WTC11 (cell line): ENCODE results near the gene PARD3B. TPM values are rescaled to one million over a fixed set of nuclear protein-coding genes. Genes with fewer than 3 reads are reported as not detected.

Experiments used
- ATAC-seq: fragments of 200-7000 bp; cut with Tn5 transposase; 2 replicates; pipeline ENCODE4 v1.10.0; 2021; ENCODE audit warnings: mild to moderate bottlenecking, moderate library complexity
- CTCF ChIA-PET: fragments of 300-600 bp; sonication (Branson Sonifier 250); formaldehyde crosslinking; loops from one replicate; lab custom pipeline; 2021; ENCODE audit warnings: antibody characterized with exemption; lab: Charles Lee
- POLR2A ChIA-PET: fragments of 350-600 bp; sonication (Branson Sonifier 250); formaldehyde crosslinking; loops from one replicate; lab custom pipeline; 2021; ENCODE audit warnings: antibody characterized with exemption; lab: Charles Lee
- DNase-seq: peaks from one replicate; pipeline ENCODE4 v3.0.0; 2021; ENCODE audit warnings: low spot score
- H3K27ac Mint-ChIP-seq: 2 replicates; pipeline ENCODE4 v1.8.0; 2021; ENCODE audit warnings: mixed read lengths
- H3K27me3 Mint-ChIP-seq: 2 replicates; pipeline ENCODE4 v1.8.0; 2021; ENCODE audit warnings: low read depth, mild to moderate bottlenecking, moderate library complexity, mixed read lengths
- H3K36me3 Mint-ChIP-seq: 2 replicates; pipeline ENCODE4 v1.8.0; 2021; ENCODE audit warnings: mixed read lengths
- H3K4me1 Mint-ChIP-seq: 2 replicates; pipeline ENCODE4 v1.8.0; 2022; ENCODE audit warnings: mixed read lengths
- H3K4me3 Mint-ChIP-seq: 2 replicates; pipeline ENCODE4 v1.8.0; 2021; ENCODE audit warnings: mild to moderate bottlenecking, moderate library complexity, mixed read lengths
- H3K9me3 Mint-ChIP-seq: 2 replicates; pipeline ENCODE4 v1.8.0; 2021; ENCODE audit warnings: mixed read lengths
- CTCF ChIP-seq: fragments of 200-600 bp; IDR thresholded peaks from 2 replicates; pipeline ENCODE4 v1.8.0; 2022; ENCODE audit warnings: antibody characterized with exemption
- E2F1 ChIP-seq: sonication (generic); formaldehyde crosslinking; IDR thresholded peaks from 2 replicates; pipeline ENCODE4 v1.8.0; 2022; ENCODE audit warnings: mild to moderate bottlenecking, missing genetic modification reagents
- FOXJ3 ChIP-seq: sonication (generic); formaldehyde crosslinking; IDR thresholded peaks from 2 replicates; pipeline ENCODE4 v1.9.0; 2021; ENCODE audit warnings: missing genetic modification reagents, mild to moderate bottlenecking, borderline replicate concordance
- FOXK1 ChIP-seq: sonication (generic); formaldehyde crosslinking; IDR thresholded peaks from 2 replicates; pipeline ENCODE4 v1.8.0; 2022; ENCODE audit warnings: mild to moderate bottlenecking, moderate library complexity, missing genetic modification reagents
- GABPB1 ChIP-seq: sonication (generic); formaldehyde crosslinking; IDR thresholded peaks from 2 replicates; pipeline ENCODE4 v1.8.1; 2023; ENCODE audit warnings: mild to moderate bottlenecking, missing genetic modification reagents
- GTF2I ChIP-seq: fragments of 250-450 bp; sonication (Bioruptor Pico); conservative IDR thresholded peaks from 2 replicates; pipeline ENCODE4 v1.4.0; 2021; ENCODE audit warnings: mild to moderate bottlenecking
- NFATC4 ChIP-seq: fragments of 250-450 bp; sonication (Bioruptor Pico); IDR thresholded peaks from 2 replicates; pipeline ENCODE4 v1.9.0; 2021; ENCODE audit warnings: mild to moderate bottlenecking
- NR1H2 ChIP-seq: sonication (generic); formaldehyde crosslinking; IDR thresholded peaks from 2 replicates; pipeline ENCODE4 v1.9.0; 2021; ENCODE audit warnings: mild to moderate bottlenecking, moderate library complexity, missing genetic modification reagents
- NR3C1 ChIP-seq: sonication (generic); formaldehyde crosslinking; conservative IDR thresholded peaks from 2 replicates; pipeline ENCODE4 v1.8.1; 2023; ENCODE audit warnings: low read depth, mild to moderate bottlenecking, missing genetic modification reagents
- TCF7 ChIP-seq: sonication (generic); formaldehyde crosslinking; IDR thresholded peaks from 2 replicates; pipeline ENCODE4 v1.8.0; 2022; ENCODE audit warnings: mild to moderate bottlenecking, low read depth, missing genetic modification reagents, moderate library complexity
- ZNF219 ChIP-seq: sonication (generic); formaldehyde crosslinking; IDR thresholded peaks from 2 replicates; pipeline ENCODE4 v1.8.0; 2023; ENCODE audit warnings: missing genetic modification reagents, mild to moderate bottlenecking, borderline replicate concordance
- ZNF425 ChIP-seq: fragments of 250-450 bp; sonication (Bioruptor Pico); conservative IDR thresholded peaks from 2 replicates; pipeline ENCODE4 v1.9.0; 2021; ENCODE audit warnings: mild to moderate bottlenecking
- total RNA-seq: library from RNA; stranded (reverse); gene quantifications from 3 replicates; pipeline ENCODE4 v1.2.3, GENCODE V29; 2021
- TF ChIP-seq, protein P1 (sequence below): sonication (generic); formaldehyde crosslinking; IDR thresholded peaks from 2 replicates; pipeline ENCODE4 v1.8.0; 2023; ENCODE audit warnings: missing genetic modification reagents
- TF ChIP-seq, protein P2 (sequence below): sonication (generic); formaldehyde crosslinking; IDR thresholded peaks from 2 replicates; pipeline ENCODE4 v1.8.0; 2023; ENCODE audit warnings: missing genetic modification reagents, mild to moderate bottlenecking, borderline replicate concordance
- TF ChIP-seq, protein P3 (sequence below): fragments of 250-450 bp; sonication (Bioruptor Pico); IDR thresholded peaks from 2 replicates; pipeline ENCODE4 v2.1.2; 2022; ENCODE audit warnings: mild to moderate bottlenecking, moderate library complexity

The PARD3B gene
- total RNA-seq, 1 experiment from 2014 or later = 5.6 TPM

DNA sequence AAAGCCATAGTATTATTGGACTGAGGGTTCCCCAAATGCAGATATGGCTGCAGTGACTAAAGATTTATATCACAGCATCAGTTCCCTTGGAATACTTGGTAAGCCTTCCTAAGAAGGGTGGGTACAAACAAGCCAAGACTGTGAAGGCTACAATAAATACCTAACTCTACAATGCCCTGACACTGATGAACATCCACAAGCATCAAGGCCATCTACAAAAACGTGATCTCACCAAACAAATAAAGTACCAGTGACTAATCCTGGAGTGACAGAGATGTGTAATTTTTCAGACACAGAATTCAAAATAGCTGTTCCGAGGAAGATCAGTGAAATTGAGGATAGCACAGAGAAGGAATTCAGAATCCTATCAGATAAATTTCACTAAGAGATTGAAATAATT, 254.5 kb downstream of the PARD3B start:
- Mint-ChIP-seq H3K4me1 (no peaks in the 10 kb centered on the region), H3K9me3 (peaks cover 5% of the 10 kb centered on the region), H3K27ac (no peak overlapping the region), H3K27me3 (no peaks in the 10 kb centered on the region), H3K36me3 (no peaks in the 10 kb centered on the region)
- POLR2A ChIA-PET = no interaction called here
- CTCF ChIA-PET = no interaction called here
- DNase-seq (no peak), ATAC-seq (no peak)
- TF ChIP-seq GABPB1 (CRISPR knock-in tag) = no peak
- no peak for TF ChIP-seq NR3C1
- TF ChIP-seq, protein P1, sequence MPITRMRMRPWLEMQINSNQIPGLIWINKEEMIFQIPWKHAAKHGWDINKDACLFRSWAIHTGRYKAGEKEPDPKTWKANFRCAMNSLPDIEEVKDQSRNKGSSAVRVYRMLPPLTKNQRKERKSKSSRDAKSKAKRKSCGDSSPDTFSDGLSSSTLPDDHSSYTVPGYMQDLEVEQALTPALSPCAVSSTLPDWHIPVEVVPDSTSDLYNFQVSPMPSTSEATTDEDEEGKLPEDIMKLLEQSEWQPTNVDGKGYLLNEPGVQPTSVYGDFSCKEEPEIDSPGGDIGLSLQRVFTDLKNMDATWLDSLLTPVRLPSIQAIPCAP (CRISPR knock-in tag) = no peak
- TF ChIP-seq TCF7 = no peak
- no peak for TF ChIP-seq FOXJ3 (CRISPR knock-in tag)
- TF ChIP-seq NR1H2 = no peak
- TF ChIP-seq ZNF219 (CRISPR knock-in tag) = no peak
- TF ChIP-seq FOXK1 (CRISPR knock-in tag) = no peak
- no peak for TF ChIP-seq NFATC4
- TF ChIP-seq, all 79 proteins: peak for 0
- H3K4me3 Mint-ChIP-seq = no peak overlapping the region

DNA sequence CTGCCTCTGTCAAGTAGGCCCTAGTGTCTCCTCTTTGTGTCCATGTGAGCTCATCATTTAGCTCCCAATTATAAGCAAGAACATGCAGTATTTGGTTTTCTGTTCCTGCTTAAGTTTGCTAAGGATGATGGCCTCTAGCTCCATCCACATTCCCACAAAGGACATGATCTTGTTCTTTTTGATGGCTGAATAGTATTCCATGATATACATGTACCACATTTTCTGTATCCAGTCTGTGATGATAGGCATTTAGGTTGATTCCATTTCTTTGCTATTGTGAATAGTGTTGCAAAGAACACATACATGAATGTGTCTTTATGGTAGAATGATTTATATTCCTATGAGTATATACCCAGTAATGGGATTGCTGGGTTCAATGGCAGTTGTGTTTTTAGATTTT, 263.2 kb downstream of the PARD3B start:
- peaks cover 17% of the 10 kb centered on the region for H3K36me3 Mint-ChIP-seq
- no peak for ATAC-seq
- ChIA-PET POLR2A (no interaction called here), CTCF (no interaction called here)
- peaks cover 43% of the 10 kb centered on the region for H3K9me3 Mint-ChIP-seq
- no peak for TF ChIP-seq ZNF425 (CRISPR knock-in tag)
- TF ChIP-seq CTCF = no peak
- TF ChIP-seq, protein P2, sequence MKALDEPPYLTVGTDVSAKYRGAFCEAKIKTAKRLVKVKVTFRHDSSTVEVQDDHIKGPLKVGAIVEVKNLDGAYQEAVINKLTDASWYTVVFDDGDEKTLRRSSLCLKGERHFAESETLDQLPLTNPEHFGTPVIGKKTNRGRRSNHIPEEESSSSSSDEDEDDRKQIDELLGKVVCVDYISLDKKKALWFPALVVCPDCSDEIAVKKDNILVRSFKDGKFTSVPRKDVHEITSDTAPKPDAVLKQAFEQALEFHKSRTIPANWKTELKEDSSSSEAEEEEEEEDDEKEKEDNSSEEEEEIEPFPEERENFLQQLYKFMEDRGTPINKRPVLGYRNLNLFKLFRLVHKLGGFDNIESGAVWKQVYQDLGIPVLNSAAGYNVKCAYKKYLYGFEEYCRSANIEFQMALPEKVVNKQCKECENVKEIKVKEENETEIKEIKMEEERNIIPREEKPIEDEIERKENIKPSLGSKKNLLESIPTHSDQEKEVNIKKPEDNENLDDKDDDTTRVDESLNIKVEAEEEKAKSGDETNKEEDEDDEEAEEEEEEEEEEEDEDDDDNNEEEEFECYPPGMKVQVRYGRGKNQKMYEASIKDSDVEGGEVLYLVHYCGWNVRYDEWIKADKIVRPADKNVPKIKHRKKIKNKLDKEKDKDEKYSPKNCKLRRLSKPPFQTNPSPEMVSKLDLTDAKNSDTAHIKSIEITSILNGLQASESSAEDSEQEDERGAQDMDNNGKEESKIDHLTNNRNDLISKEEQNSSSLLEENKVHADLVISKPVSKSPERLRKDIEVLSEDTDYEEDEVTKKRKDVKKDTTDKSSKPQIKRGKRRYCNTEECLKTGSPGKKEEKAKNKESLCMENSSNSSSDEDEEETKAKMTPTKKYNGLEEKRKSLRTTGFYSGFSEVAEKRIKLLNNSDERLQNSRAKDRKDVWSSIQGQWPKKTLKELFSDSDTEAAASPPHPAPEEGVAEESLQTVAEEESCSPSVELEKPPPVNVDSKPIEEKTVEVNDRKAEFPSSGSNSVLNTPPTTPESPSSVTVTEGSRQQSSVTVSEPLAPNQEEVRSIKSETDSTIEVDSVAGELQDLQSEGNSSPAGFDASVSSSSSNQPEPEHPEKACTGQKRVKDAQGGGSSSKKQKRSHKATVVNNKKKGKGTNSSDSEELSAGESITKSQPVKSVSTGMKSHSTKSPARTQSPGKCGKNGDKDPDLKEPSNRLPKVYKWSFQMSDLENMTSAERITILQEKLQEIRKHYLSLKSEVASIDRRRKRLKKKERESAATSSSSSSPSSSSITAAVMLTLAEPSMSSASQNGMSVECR (CRISPR knock-in tag) = no peak
- TF ChIP-seq, protein P3, sequence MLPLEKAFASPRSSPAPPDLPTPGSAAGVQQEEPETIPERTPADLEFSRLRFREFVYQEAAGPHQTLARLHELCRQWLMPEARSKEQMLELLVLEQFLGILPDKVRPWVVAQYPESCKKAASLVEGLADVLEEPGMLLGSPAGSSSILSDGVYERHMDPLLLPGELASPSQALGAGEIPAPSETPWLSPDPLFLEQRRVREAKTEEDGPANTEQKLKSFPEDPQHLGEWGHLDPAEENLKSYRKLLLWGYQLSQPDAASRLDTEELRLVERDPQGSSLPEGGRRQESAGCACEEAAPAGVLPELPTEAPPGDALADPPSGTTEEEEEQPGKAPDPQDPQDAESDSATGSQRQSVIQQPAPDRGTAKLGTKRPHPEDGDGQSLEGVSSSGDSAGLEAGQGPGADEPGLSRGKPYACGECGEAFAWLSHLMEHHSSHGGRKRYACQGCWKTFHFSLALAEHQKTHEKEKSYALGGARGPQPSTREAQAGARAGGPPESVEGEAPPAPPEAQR (CRISPR knock-in tag) = no peak
- TF ChIP-seq GTF2I (CRISPR knock-in tag) = no peak
- no peak for TF ChIP-seq E2F1 (CRISPR knock-in tag)
- H3K4me3 Mint-ChIP-seq = no peak overlapping the region
- no peak overlapping the region for H3K27ac Mint-ChIP-seq
- H3K27me3 Mint-ChIP-seq = no peaks in the 10 kb centered on the region
- no peaks in the 10 kb centered on the region for H3K4me1 Mint-ChIP-seq
- no peak for DNase-seq
